GM19328 (cell line): Measurements from ENCODE around the gene LINGO1.

ENCODE experiments used
- ATAC-seq: cut with Tn5 transposase; IDR thresholded peaks from one replicate; pipeline ENCODE4 v1.9.1; 2021; ENCODE audit warnings: mild to moderate bottlenecking, moderate library complexity; ENCODE audit not compliant: unreplicated experiment

LINGO1 gene

DNA sequence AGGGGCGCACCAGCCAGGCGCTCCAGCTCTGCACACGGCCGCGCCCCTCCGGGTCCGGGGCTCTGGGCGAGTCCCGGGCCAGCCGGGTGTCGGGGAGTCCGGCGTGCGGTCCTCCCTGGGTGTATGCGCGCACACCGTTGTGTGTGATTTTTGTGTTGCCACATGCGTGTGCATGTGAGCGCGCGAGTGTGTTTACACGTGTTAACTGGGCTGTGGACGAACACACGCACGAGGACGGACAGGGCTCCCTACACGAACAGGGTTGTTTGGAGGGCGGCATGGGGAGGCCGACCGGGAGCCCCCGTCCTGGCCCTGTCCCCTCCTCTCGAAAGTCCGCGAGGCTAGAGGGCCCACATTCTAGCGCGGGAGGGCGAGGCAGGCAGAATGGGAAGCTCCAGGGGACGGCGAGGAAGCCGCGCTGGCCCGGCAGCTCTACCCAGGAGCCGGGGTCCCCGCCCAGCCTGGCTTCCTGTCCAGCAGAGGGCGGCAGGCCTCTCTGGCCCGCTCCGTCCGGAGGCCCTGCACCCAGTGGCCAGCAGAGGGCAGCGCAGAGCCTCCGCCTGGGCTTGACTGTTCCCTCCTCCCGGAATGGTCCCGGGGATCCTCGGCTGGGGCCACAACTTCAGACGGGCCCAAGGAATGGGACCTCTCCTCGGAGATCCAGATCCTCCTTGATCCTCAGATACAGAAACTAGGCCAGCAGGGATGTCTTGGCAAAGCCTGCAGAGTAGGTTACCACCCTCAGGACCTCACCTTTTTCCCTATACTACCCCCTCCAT, 611 bp upstream of the LINGO1 start:
- ATAC-seq = no peak

DNA sequence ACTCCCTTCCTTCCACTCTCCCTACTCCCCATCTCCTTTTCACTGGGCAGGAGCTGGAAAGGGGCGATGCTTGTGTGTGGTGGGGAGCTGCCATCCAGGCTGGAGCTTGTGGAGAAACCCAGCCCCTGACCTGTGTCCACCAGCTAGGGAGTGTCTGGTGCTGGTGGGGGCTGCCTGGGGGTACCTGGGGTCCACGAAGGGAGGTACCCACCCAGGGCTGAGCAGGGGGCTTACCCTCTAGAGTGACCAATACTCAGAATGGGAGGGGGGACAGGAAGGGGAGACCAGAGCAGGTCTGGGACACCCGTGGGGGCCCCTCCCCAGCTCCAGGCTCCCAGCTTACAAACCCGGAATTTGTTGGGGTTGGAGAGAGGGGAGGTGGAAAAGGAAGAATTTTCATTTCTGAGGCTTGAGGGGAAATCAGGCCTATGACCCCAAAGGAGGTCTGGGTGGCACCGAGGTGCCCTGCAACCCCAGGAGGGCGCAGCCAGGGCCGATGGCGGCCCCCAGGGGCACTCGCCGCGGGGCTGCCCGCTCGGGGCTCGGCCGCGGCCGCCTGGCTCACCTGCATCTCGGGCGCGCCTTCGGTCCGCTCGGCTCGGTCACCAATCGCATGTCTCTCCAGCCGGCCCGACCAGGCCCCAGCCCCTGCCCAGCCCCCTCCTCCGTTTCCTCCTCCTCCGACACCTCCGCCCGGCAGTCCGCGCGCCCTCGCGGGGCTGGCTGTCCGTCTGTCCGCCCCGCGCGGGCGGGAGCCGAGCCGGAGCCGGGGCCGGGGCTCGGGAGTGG, 773 bp downstream of the LINGO1 start:
- ATAC-seq = no peak

DNA sequence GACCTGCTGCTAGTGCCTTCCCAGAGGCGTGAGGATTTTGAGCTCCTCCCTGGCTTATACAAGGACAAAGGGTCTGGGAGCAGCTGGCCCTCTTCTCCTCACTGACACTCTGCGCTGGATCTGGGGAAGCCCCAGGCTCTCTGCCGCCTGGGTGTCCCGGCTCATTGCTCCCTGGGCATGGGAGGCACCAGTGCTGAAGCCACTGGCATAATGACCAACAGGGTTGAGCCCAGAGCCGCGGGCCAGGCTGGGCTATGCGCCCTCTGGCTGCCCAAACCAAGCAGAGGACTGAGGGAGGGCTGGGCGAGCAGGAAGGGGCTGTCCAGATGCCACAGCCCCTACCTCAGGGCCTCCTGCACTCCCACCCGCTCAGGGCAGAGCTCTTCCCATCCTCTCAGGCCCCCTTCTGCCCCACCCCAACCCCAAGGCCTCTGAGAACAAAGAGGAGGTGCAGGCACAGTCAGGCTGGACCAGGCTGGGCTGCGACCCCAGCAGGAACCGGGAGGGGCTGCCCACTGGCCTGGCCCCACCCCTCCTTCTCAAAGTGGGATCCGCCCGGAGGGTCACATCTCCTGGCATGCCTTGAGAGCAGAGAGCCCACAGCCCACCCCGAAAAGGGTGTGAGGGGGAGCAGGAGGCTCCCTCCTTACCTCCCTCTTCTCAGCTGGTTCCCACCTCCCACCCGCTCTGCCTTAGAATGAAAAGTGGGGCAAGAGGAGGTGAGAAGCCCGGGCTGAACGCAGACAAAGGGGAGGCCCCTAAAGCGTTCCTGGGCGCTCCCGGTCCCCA, 1.6 kb downstream of the LINGO1 start:
- ATAC-seq = no peak

DNA sequence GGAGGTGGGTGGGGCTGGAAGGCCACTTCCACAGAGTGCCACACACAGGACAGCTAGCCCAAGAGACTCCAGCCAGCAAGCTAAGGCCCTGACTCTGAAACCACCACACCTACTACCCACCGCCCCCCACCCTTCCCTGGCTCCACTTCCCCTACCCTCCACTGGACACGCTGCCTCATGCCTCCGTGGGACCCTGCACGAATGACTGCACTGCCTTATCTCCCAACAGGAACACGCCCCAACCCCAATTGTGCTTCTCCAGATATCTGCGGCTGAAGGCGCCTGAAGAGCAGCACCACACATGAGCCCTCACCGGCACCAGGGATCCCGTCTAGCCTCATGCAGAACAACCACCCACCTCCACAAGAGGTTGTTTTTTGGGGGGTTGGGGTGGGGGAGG, 2.7 kb downstream of the LINGO1 start:
- ATAC-seq = no peak

DNA sequence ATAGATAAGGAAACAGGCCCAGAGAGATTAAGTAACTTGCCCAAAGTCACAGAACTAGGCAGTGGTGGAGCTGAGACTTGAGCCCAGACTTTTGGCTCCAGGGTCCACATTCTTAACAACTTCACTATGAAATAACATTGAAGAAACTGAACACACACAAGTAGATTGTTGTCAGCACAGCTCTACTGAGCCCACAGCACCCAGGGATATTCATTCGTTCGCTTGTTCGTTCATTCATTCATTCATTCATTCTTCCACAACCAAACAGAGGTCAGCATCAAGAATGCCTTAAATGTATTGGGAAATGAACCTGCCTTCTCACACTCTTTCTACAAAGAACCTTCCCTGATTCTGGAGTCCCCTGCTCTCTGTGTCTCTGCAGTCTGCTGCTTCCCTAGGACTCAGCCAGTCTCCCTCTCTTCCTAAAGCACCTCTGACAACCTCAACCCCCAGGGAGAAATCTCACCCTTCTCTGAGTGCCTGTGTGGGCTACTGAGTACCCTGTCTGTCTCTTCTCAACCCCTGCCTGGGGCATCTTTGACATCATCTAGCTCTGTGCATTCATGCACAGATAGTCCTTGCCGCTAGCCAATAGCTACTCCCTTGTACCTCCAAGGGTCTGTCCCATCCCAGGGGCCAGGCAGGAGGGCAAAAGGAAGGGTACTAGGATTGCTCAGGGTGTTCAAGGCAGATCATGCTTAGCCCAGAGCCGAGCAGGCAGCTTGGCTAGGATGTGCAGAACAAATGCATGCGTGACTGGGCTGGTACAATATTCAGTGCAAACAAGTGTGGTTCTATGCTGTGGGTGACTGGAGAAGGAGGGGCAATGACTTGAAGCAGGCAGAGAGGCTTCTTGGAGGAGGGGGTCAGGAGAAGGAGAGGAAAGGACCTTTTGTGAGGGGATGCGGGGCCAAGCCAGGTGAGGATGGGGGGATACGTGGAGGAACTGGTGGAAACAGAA, 3.4 kb downstream of the LINGO1 start:
- ATAC-seq = no peak

DNA sequence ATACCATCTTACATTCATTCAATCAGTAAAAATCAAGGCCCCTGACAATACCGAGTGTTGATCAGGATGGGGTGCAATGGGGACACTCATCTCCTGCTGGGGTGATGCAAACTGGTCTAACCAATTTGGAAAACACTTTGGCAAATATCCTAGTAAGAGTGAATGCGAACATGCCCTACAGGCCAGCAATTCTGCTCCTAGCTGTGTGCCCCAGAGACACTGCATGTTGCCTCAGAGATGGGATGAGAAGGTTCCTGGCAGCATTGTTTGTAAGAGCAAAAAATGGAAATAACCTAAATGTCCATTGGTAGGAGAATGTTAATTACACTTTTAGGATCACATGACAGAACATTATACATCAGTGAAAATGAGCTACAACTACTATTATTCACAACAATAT, 4.7 kb downstream of the LINGO1 start:
- no peak for ATAC-seq

DNA sequence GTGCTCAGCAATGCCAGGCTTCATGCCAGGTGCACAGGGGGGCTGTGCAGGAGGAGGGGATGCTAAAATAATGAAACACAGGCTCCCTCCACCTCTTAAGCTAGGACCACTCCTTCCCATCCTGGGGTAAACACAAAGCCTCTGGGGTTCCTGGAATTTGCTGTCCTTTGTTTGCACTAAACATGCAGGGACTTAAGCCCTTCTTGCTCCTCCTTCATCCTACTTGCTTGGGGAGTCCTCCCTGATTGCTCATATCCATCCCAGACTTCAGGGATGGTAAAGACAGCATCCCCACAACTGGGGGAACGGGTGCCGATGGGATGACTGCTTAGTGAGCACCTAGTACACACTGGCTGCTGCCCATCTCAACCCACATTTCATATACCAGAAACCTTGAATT, 5.1 kb downstream of the LINGO1 start:
- ATAC-seq = no peak

DNA sequence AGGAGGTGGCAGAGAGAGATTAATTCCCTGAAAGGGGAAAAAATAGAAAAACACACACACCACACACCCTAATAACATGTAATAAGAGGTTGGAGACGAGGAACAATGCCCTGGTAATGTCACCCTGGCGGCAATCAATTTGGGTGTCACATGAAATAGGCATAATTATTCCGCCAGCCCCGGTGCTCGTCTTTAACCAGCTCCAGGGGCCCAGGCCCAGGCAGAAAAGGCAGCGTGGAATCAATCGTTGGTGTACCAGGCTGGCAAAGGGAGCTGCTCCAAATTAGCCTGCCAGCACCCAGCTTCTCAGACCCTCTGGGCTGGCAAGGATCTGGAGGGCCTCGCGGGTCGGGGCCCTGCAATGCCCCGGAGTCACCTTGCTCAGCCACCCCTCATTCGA, 5.6 kb downstream of the LINGO1 start:
- no peak for ATAC-seq

DNA sequence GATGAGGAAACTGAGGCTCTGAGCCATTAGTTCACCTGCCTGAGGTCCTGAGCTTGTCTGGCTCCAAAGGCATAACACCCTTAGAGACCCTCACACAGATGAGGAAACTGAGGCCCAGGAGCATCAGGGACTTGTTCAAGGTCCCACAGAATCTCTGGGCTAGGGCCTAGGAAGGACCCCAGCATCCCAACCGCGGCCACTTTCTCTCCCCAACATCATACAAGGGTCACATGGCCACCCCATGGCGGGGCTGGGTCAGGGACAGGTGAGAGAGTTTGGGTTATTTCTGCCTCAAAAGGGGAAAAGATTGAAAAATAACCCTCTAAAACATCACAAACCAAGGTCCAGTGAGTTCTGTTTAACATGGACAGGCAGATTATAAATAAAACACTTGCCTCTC, 6.7 kb downstream of the LINGO1 start:
- ATAC-seq = no peak

DNA sequence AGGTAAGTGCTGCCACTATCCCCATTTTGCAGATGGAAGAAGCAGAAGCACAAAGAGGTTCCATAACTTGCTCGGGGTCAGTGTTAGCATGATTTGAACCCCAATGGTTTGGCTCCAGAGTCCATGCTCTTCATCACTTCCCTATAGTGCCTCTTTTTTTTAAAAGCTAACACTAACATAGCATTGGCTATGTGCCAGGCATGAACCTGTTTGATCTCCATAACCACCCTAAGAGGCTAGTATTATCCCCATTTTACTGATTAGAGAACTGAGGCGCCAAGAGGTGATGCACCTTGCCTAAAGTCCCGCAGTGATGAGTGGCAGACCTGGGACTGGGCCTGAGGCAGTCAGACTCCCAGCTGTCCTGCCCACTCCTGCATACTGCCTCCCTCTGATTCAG, 7.3 kb downstream of the LINGO1 start:
- no peak for ATAC-seq

DNA sequence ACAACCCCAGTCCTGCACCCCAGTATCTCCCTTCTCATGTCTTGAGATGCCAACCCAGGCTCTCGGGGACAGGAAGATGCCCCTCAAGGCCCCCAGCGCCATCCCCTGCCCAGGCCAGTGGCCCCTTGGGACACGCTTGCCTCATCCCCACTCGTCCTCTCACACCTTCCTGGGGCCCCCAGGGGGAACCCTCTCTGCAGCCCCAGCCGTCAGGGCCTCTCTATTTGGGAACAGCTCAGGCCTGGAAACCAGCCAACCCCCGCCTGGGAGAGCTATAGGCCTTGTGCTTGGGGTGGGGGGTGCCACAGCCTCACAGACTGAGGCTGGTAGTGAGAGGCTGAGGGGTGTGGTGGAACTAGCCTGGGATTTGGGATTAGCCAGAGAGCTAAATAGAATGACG, 7.8 kb downstream of the LINGO1 start:
- ATAC-seq = no peak

DNA sequence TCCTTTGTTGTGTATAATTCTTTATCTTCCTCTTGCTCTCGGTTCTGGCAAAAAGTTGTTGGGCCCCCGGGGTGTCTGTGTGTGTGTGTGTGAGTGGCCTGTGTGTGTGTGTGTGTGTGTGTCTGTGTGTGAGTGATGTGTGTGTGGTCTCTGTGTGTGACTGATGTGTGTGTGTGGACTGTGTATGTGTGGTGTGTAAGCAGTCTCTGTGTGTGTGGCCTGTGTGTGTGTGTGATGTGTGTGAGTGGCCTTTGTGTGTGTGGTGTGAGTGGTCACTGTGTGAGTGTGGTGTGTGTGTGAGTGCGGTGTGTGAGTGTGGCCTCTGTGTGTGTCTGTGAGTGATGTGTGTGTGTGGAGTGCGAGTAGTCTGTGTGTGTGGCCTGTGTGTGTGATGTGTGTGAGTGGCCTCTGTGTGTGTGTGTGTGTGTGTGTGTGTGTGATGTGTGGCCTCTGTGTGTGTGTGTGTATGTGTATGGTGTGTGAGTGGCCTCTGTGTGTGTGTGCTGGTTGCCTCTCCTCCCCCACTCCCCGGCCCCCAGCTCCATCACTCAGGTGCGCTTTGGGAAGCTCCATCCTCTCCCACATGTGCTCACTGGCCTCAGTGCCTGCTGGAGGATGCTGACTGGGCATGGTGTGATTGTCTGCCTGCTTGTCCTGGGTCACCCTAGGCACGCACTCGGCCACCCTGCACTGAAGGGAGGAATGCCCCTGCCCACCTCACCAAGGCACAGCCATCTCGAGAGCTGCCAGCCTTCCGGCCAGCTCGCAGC, 8.8 kb downstream of the LINGO1 start:
- ATAC-seq = no peak

DNA sequence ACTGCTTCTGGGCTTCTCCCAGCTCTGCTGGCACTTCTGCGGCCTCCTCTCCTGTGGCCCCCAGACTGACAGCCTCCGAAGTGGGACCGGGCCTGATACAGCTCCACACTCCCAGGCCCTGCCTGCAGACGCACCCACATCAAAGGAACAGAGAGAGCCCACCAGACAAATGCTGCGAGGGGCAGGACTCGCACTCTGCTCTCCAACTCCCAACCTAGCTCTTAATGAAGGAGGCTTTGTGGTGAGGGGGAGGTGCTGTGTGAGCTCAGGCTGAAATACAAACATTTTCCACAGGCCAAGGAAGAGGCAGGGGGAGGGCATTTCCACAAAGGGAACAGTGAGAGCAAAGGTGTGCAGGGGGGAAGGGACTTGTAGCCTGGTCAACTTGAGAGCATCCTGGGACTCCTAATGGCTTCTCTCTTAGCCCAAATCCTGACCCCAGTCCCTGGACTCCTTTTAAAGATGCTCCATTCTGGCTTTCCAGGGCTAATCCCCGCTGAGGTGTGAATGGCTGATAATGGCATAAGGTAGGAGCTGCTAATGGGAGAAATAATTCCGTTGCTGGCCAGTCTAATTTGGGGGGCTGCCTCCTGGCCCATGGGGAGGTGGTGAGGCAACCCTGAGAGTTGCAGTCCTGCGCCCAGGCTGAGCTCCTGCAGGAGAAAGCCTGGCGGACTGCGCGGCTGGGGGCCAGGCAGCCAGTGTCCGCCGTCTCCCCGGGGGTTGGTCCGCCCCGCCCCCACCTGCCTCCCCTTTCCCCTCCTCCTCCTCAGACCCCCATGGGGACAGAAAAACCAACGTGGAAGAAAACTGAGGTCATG, 9.6 kb downstream of the LINGO1 start:
- ATAC-seq = no peak

DNA sequence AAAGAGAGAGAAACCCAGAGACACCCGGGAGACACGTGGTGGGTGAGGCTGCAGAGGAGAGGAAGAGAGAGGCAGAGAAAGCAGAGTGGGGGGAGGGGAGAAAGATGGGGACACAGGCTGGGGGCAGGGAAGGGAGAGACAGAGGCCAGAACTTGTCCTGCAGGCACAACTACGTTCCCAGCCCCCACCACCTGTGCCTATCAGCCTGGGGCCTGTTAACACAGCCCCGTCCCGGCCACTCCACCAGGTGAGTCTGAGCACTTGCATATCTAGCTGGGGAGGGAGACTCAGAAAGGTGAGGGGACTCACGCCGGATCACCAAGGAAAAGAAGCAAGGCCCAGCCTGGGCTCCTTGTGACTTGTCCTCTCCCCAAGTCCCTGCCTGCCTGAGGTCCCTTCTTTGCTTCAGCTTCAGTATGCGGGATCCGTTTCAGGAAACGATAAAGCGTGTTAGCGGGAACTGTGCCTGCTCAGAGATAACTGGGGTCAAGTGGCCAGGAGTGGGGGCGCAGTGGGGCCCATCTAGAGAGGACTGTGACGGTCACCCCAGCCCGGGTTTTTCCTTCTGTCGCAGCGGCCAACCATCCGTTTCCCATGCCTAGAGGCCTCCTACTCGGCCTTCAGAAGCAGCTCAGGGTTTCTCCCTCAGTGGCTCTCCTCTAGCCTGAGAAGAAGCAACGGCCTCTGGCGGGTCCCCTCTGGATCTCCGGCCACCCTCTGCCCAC, 10.3 kb downstream of the LINGO1 start:
- no peak for ATAC-seq

DNA sequence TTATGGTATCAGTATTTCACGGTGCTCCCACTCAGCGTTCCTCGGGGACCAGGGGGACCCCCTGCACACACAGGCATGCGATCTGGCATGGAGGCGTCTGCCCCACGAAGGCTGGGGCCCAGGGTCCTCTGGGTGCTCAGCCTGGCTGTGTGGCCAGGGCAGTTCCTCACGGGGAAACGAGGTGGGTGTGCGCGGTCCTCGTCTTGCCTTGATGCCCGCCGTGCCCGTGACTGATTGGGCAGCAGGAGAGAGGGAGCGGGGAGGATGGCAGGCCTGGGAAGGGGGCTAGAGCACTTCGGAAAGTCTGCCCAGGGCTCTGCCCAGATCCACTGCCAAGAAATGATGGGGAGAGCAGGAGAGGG, 10.9 kb downstream of the LINGO1 start:
- ATAC-seq = no peak

DNA sequence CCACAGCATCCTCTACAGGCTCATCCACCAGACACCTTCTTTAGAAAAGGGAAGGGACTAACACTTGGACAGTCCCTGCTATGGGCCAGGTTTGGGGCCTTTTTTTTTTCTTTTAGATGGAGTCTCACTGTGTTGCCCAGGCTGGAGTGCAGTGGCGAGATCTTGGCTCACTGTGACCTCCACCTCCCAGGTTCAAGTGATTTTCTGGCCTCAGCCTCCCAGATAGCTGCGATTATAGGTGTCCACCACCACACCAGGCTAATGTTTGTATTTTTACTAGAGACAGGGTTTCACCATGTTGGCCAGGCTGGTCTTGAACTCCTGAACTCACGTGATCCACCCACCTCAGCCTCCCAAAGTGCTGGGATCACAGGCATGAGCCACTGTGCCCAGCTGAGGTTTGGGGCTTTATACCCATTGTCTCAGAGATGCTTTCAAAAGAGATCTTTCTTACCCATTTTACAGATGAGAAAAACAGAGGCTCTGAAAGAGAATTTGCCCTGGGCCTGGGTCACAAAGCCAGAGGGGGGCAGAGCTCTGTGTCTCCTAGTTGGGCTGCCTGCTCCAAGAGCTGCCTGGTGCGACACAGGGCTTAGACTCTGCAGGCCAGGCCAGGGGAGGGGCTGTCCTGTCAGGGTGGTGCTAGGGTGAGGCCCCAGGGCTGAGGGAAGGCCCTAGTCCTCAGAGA, 11.6 kb downstream of the LINGO1 start:
- ATAC-seq = no peak

DNA sequence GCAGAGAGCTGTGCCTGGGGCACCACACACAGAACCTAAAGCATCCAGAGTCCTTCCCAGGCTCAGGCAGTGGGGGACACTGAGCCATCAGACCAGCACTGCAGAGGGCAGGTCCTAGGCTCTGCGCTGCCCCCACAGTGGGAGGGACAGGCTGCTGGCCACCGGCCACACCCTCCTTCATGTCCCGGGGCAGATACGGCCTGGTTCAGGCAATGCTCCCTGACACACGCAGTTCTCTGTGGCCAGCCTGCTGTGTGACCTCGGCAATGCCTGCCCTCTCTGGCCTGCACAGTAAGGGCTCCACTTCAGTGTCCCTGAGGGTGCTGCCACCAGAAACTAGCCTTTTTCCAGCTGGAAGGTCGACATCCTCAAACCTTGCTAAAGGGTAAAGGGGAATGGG, 12.4 kb downstream of the LINGO1 start:
- no peak for ATAC-seq

DNA sequence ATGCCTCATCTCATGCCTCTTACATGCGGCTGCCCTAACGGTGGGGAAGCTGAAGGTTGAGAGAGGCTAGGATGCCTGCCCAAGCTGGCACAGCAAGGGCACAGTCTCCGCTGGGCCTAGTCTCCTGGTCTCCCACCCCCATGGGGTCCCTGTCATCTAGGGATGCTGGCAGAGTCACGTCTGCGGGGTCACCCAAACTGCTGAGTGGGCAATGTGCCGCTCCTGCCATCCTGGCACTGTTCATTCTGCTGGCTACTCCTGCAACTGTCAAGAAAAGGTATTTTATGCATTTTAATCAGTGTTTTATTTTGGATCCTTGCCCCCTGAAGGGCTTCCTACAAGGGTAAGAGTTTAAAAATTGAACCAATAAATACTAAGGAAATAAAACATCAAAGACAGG, 12.8 kb downstream of the LINGO1 start:
- ATAC-seq = no peak
